Osteocyte (in vitro differentiated cells): Measurements from ENCODE around the gene ASB5. TPM values are rescaled to one million over a fixed set of nuclear protein-coding genes. Genes with fewer than 3 reads are reported as not detected.

Experiments used
- DNase-seq: peaks from one replicate; pipeline ENCODE4 v3.0.0; 2021; ENCODE audit warnings: mixed read lengths; ENCODE audit not compliant: unreplicated experiment; ENCODE audit errors: extremely low spot score
- H3K27ac Mint-ChIP-seq: one replicate; pipeline ENCODE4 v1.8.0; 2021; ENCODE audit warnings: mild to moderate bottlenecking, mixed read lengths; ENCODE audit not compliant: unreplicated experiment
- H3K27me3 Mint-ChIP-seq: one replicate; pipeline ENCODE4 v1.8.0; 2021; ENCODE audit warnings: mixed read lengths; ENCODE audit not compliant: unreplicated experiment
- H3K36me3 Mint-ChIP-seq: one replicate; pipeline ENCODE4 v1.8.0; 2021; ENCODE audit warnings: mixed read lengths; ENCODE audit not compliant: unreplicated experiment
- H3K4me1 Mint-ChIP-seq: one replicate; pipeline ENCODE4 v1.8.0; 2021; ENCODE audit warnings: mixed read lengths; ENCODE audit not compliant: unreplicated experiment
- H3K4me3 Mint-ChIP-seq: one replicate; pipeline ENCODE4 v1.8.0; 2021; ENCODE audit warnings: mild to moderate bottlenecking, moderate library complexity, mixed read lengths; ENCODE audit not compliant: unreplicated experiment
- H3K9me3 Mint-ChIP-seq: one replicate; pipeline ENCODE4 v1.8.0; 2021; ENCODE audit warnings: mixed read lengths; ENCODE audit not compliant: unreplicated experiment
- total RNA-seq: library from RNA; stranded (reverse); gene quantifications from 2 replicates; pipeline ENCODE4 v1.2.1, GENCODE V29; 2021
- TF ChIP-seq, protein P1 (sequence below): fragments of 200-600 bp; sonication (generic); IDR thresholded peaks from 2 replicates; pipeline ENCODE4 v1.5.0; 2021; ENCODE audit warnings: antibody characterized with exemption, mild to moderate bottlenecking, moderate library complexity

ASB5 gene
- total RNA-seq, 1 donor from 2014 or later: 0.32 TPM

DNA sequence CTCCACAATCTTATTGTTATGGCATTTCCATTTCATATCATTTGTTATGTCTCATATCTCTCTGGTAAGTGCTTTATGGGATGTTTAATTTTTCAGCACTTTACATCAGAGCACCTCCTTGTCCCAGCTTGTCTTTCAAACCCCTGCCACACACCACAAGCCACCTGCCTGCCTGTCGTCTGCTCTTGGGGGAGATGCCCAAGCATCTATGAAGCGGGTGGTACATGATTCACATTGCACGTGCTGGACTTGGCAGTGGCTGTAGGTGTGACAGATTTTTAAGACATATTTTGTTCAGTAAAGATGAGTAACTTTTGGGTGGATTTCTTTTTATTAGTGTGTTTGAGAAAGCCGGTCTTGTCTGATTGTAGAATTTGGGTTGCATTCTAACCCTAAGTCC is 59.5 kb downstream of the ASB5 start:
- Mint-ChIP-seq H3K27ac (no peak overlapping the region), H3K27me3 (peaks cover 4% of the 10 kb centered on the region), H3K9me3 (peaks cover 7% of the 10 kb centered on the region), H3K4me3 (no peak overlapping the region), H3K4me1 (no peaks in the 10 kb centered on the region), H3K36me3 (no peaks in the 10 kb centered on the region)
- TF ChIP-seq, protein P1, sequence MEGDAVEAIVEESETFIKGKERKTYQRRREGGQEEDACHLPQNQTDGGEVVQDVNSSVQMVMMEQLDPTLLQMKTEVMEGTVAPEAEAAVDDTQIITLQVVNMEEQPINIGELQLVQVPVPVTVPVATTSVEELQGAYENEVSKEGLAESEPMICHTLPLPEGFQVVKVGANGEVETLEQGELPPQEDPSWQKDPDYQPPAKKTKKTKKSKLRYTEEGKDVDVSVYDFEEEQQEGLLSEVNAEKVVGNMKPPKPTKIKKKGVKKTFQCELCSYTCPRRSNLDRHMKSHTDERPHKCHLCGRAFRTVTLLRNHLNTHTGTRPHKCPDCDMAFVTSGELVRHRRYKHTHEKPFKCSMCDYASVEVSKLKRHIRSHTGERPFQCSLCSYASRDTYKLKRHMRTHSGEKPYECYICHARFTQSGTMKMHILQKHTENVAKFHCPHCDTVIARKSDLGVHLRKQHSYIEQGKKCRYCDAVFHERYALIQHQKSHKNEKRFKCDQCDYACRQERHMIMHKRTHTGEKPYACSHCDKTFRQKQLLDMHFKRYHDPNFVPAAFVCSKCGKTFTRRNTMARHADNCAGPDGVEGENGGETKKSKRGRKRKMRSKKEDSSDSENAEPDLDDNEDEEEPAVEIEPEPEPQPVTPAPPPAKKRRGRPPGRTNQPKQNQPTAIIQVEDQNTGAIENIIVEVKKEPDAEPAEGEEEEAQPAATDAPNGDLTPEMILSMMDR: no peak
- DNase-seq: no peak

DNA sequence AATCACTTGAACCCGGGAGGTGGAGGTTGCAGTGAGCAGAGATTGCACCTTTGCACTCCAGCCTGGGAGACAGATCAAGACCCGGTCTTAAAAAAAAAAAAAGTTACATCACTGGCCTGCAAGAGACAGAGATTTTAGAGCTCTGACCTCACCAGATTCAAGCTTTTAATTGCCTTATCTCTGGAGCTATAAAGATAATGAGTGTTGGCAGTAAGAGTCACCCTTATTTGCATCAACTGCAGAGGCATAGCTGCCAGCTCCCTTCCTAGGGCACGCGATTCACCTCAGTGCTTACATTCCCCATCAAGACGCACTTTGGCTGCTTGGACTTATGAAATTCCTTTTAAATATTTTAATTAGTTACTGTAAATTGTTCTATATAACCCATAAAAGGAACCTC is 61.2 kb downstream of the ASB5 start:
- Mint-ChIP-seq H3K27me3 (peaks cover 4% of the 10 kb centered on the region), H3K9me3 (peaks cover 6% of the 10 kb centered on the region), H3K4me3 (no peak overlapping the region), H3K27ac (no peak overlapping the region), H3K4me1 (no peaks in the 10 kb centered on the region), H3K36me3 (no peaks in the 10 kb centered on the region)
- no peak for DNase-seq
- TF ChIP-seq, protein P1: no peak

DNA sequence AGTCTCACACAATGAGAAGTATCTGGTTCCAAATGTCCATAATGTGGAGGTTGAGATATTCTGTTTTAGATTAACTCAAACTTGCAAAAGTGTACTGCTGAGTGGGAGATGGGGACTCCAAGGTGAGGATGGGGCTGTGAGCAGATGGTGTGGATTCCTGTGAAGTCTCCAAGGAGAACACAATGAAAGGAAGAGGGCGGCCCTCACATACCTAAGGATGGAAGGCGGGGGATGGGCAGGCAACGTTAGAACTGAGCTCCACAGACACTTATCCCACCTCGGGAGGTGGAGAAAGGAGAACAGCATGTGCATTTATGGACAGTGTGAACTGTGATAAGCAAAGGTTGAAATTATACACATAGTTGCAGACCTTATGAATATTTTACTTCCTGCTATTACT is 63.7 kb downstream of the ASB5 start:
- TF ChIP-seq, protein P1: no peak
- Mint-ChIP-seq H3K4me3 (no peak overlapping the region), H3K27me3 (peaks cover 4% of the 10 kb centered on the region), H3K36me3 (no peaks in the 10 kb centered on the region), H3K9me3 (no peaks in the 10 kb centered on the region), H3K4me1 (no peaks in the 10 kb centered on the region), H3K27ac (no peak overlapping the region)
- no peak for DNase-seq

DNA sequence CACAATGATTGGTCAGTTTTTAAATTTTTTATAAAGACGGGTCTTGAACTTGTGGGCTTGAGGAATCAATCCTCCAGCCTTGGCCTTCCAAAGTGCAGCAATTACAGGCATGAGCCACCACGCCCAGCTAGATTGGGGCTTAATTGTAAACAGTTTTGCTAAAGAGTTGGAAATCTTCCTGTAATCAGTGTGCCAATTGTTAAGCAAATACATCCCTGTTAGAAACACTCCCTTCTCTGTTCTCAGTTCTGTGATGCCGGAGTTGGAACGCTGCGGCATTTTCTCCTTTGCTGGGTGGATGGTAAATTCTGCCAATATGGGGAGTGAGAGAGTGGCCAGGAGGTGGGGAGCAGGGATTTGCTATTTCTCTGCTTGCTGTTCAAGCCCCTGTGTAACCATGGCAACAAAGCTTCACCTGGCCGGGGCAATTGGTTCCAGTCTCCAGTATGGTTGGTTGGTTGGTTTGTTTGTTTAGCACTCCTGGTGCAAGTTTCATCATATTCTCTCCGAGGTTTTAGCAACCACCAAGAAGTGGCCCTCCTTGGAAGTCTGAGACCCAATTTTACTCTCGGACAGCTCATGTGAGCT is 70.6 kb downstream of the ASB5 start:
- TF ChIP-seq, protein P1: no peak
- Mint-ChIP-seq H3K4me3 (no peak overlapping the region), H3K9me3 (no peaks in the 10 kb centered on the region), H3K27me3 (no peaks in the 10 kb centered on the region), H3K27ac (no peak overlapping the region), H3K4me1 (peaks cover 9% of the 10 kb centered on the region), H3K36me3 (no peaks in the 10 kb centered on the region)
- DNase-seq: no peak

DNA sequence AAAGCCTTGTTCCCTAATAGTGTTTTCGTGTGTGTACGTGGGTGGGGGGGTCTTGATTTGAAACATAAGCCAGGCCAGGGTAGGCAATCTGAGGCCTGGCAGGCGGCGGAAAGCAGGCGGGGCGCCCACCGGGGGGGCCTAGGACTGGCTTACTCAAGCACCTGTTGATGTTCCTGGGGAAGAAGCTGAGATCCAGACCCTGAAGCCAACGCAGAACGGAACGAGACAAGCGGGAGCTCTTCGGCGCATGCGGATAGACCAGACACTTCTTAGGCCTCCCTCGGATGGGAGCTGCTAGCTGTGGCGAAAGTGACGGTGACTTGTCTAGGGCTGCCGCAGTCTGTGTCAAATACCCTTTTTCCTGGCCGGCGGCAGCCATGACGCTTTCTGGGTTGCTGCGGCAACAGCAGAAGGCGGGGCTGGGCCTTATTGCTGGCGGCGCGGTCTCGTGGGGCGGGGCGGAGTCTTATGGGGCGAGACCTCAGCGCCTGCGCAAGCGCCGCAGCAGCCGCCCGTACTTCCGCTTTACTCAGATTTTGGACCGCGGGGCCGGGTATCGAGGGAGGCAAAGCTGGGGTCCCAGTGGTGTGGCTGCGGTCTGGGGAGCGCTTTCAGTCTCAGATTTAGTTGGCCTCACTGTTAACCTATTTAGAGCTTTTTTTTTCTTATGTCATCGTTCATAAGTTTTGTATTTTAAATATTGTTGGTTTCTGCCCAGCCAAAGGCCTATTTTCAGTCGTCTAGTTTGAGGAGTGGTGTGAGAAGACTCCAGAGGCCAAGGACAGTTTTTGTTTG is 73.6 kb downstream of the ASB5 start, which contains the start of gene SPATA4:
Gene SPATA4 (minus strand): TSS at position 402 of the 795 bp plus-strand sequence. CDS start 23 bp downstream, at position 379.
- peaks cover 9% of the 10 kb centered on the region for H3K4me1 Mint-ChIP-seq
- H3K27ac Mint-ChIP-seq: peak within 1 kb of the TSS; percentile 98
- H3K4me3 Mint-ChIP-seq: peak within 1 kb of the TSS; percentile 91
- H3K9me3 Mint-ChIP-seq: no peaks in the 10 kb centered on the region
- H3K27me3 Mint-ChIP-seq: no peaks in the 10 kb centered on the region
- no peaks in the 10 kb centered on the region for H3K36me3 Mint-ChIP-seq
- TF ChIP-seq, protein P1: no peak
- peak; percentile 97 for DNase-seq
